Hepatocyte (in vitro differentiated cells): Measurements from ENCODE around the gene DOCK1. TPM values are rescaled to one million over a fixed set of nuclear protein-coding genes. Genes with fewer than 3 reads are reported as not detected.

ENCODE experiments used
- DNase-seq: peaks from one replicate; pipeline ENCODE4 v3.0.0-alpha.2; 2016; ENCODE audit warnings: low spot score
- H2AFZ ChIP-seq: fragments of 200-600 bp; sonication (generic); 2 replicates; pipeline ENCODE4 v1.6.0; 2016; ENCODE audit warnings: antibody characterized with exemption, mild to moderate bottlenecking
- H3K27ac ChIP-seq: fragments of 200-600 bp; sonication (generic); 2 replicates; pipeline ENCODE4 v1.5.1; 2016; ENCODE audit warnings: mild to moderate bottlenecking
- H3K27me3 ChIP-seq: fragments of 200-600 bp; sonication (generic); 2 replicates; pipeline ENCODE4 v1.6.1; 2016
- H3K36me3 ChIP-seq: fragments of 200-600 bp; sonication (generic); replicated peaks from 2 replicates; pipeline ENCODE4 v1.5.1; 2016; ENCODE audit warnings: low read depth; ENCODE audit not compliant: insufficient read depth
- H3K4me1 ChIP-seq: fragments of 200-600 bp; sonication (generic); 2 replicates; pipeline ENCODE4 v1.5.1; 2016; ENCODE audit warnings: mild to moderate bottlenecking, moderate library complexity; ENCODE audit not compliant: insufficient read depth
- H3K4me2 ChIP-seq: fragments of 200-600 bp; sonication (generic); 2 replicates; pipeline ENCODE4 v1.6.0; 2016
- H3K4me3 ChIP-seq: fragments of 200-600 bp; sonication (generic); 2 replicates; pipeline ENCODE4 v1.5.1; 2016; ENCODE audit warnings: mild to moderate bottlenecking
- H3K79me2 ChIP-seq: fragments of 200-600 bp; sonication (generic); 2 replicates; pipeline ENCODE4 v1.6.0; 2017; ENCODE audit warnings: mild to moderate bottlenecking
- H3K9me2 ChIP-seq: fragments of 200-600 bp; sonication (generic); replicated peaks from 2 replicates; pipeline ENCODE4 v1.6.0; 2017; ENCODE audit warnings: mild to moderate bottlenecking; ENCODE audit not compliant: insufficient read depth
- H3K9me3 ChIP-seq: fragments of 200-600 bp; sonication (generic); 2 replicates; pipeline ENCODE4 v1.5.1; 2016; ENCODE audit warnings: low read depth, mild to moderate bottlenecking
- H4K20me1 ChIP-seq: fragments of 200-600 bp; sonication (generic); 2 replicates; pipeline ENCODE4 v1.6.0; 2016; ENCODE audit warnings: mild to moderate bottlenecking; ENCODE audit not compliant: insufficient read depth, poor library complexity, severe bottlenecking
- EZH2 ChIP-seq: fragments of 200-600 bp; sonication (generic); IDR thresholded peaks from 2 replicates; pipeline ENCODE4 v1.6.1; 2016; ENCODE audit warnings: antibody characterized with exemption, mild to moderate bottlenecking, borderline replicate concordance
- EZH2phosphoT487 ChIP-seq: fragments of 200-600 bp; sonication (generic); IDR thresholded peaks from one replicate; pipeline ENCODE4 v1.6.1; 2018; ENCODE audit warnings: antibody characterized with exemption, mild to moderate bottlenecking, low read depth, moderate library complexity; ENCODE audit not compliant: unreplicated experiment, severe bottlenecking
- WGBS: methylation state at CpG from one replicate; pipeline ENCODE4 v1.1.6; 2016; ENCODE audit warnings: low lambda C conversion rate; ENCODE audit errors: missing lambda C conversion rate; 5-methylcytosine and 5-hydroxymethylcytosine counted together
- polyA plus RNA-seq: library from polyadenylated mRNA; unstranded; fragments of >200 nt; fragmentation: Nextera tagmentation; extraction: Ambion mirVana; gene quantifications from 2 replicates; pipeline ENCODE4 v1.2.1, GENCODE V29; 2016
- total RNA-seq: library from RNA; depleted of rRNA; stranded (reverse); fragments of >200 nt; gene quantifications from 2 replicates; pipeline ENCODE4 v1.2.3, GENCODE V29; 2014
- TF ChIP-seq, protein P1 (sequence below): fragments of 200-600 bp; sonication (generic); IDR thresholded peaks from 2 replicates; pipeline ENCODE4 v1.5.1; 2016; ENCODE audit warnings: antibody characterized with exemption, mild to moderate bottlenecking; ENCODE audit not compliant: poor library complexity

Gene DOCK1
- total and polyA plus RNA-seq, 2 experiments from 2014 or later: 16.0 to 55.5 TPM

DNA sequence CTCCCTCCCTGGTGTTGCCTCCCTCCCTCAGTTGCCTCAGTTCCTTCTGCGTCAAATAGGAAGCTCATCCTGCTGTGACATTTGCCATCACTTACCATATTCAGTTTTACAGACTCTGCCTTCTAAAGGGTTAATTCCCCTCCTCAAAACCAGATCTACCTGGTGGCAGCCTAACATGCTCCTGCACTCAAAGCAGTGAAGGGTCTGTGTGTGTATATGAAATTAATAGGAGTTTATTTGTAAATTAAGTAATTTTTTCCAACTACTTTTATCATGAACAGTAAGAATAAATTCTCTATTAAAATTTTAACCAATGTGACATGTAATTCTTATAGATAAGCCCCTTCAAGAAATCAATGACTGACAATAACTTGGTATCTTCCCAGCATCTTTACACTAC, 449.8 kb downstream of the DOCK1 start:
- TF ChIP-seq, protein P1, sequence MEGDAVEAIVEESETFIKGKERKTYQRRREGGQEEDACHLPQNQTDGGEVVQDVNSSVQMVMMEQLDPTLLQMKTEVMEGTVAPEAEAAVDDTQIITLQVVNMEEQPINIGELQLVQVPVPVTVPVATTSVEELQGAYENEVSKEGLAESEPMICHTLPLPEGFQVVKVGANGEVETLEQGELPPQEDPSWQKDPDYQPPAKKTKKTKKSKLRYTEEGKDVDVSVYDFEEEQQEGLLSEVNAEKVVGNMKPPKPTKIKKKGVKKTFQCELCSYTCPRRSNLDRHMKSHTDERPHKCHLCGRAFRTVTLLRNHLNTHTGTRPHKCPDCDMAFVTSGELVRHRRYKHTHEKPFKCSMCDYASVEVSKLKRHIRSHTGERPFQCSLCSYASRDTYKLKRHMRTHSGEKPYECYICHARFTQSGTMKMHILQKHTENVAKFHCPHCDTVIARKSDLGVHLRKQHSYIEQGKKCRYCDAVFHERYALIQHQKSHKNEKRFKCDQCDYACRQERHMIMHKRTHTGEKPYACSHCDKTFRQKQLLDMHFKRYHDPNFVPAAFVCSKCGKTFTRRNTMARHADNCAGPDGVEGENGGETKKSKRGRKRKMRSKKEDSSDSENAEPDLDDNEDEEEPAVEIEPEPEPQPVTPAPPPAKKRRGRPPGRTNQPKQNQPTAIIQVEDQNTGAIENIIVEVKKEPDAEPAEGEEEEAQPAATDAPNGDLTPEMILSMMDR: peak; percentile 33
- no peak for TF ChIP-seq EZH2
- H3K4me2 ChIP-seq: no peak overlapping the region
- H3K79me2 ChIP-seq: no peaks in the 10 kb centered on the region
- no peaks in the 10 kb centered on the region for H3K9me3 ChIP-seq
- no peak overlapping the region for H3K27ac ChIP-seq
- H3K27me3 ChIP-seq: no peaks in the 10 kb centered on the region
- H3K4me3 ChIP-seq: no peak overlapping the region
- H3K9me2 ChIP-seq: no peaks in the 10 kb centered on the region
- 83% methylated on average over 1 of the region's 1 CpG for WGBS
- H4K20me1 ChIP-seq: no peaks in the 10 kb centered on the region
- H3K4me1 ChIP-seq: no peaks in the 10 kb centered on the region
- no peak overlapping the region for H2AFZ ChIP-seq
- no peak for DNase-seq
- no peaks in the 10 kb centered on the region for H3K36me3 ChIP-seq

DNA sequence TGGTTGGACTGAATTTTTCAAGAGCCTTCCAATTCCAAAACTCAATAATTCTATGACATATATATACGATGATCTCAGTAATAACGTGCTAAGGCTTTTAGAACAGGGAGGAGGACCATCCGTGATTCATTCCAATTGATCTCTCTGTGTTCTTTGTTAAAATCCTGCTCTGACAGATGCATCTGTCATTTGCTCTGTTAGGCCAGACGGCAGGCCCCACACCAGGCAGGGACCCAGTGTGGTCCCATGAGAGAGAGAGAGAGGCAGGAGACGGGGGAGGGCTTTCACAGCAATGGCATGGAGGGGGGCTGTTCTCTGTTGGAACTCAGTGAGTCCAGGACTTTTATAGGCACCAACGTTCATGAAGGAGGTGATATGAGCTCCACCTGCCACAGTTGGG, 451.1 kb downstream of the DOCK1 start:
- Histone ChIP-seq H2AFZ (no peak overlapping the region), H3K9me3 (no peaks in the 10 kb centered on the region), H3K9me2 (no peaks in the 10 kb centered on the region), H3K4me1 (no peaks in the 10 kb centered on the region), H4K20me1 (no peaks in the 10 kb centered on the region), H3K4me2 (no peak overlapping the region), H3K4me3 (no peak overlapping the region), H3K27me3 (no peaks in the 10 kb centered on the region), H3K79me2 (no peaks in the 10 kb centered on the region), H3K36me3 (no peaks in the 10 kb centered on the region), H3K27ac (no peak overlapping the region)
- DNase-seq: no peak
- TF ChIP-seq EZH2phosphoT487 (no peak), EZH2 (no peak)
- TF ChIP-seq, protein P1: no peak
- WGBS: 90% methylated on average over 6 of the region's 6 CpGs

DNA sequence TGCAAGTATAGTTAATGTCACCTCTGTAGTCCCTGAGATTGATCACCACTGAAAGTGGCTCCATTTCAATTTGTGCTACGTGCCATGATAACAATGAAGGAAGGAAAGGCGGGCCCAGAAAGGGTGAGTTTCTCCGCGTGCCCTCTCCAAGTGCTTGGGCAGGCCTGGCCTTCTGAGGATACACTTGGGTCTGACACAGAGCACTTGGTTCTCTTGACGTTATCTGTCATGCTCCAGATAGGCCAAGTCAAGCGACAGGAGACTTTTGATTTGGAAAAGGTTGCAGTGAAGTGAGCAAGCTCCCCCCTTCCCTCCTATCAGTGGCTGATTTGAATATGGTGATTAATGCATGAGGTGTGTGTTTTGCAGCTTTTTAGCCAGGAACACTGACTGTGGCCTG, 452.0 kb downstream of the DOCK1 start:
- Histone ChIP-seq H4K20me1 (no peaks in the 10 kb centered on the region), H3K79me2 (no peaks in the 10 kb centered on the region), H3K27ac (no peak overlapping the region), H3K4me1 (no peaks in the 10 kb centered on the region), H3K9me3 (no peaks in the 10 kb centered on the region), H2AFZ (no peak overlapping the region), H3K4me2 (no peak overlapping the region), H3K9me2 (no peaks in the 10 kb centered on the region), H3K27me3 (no peaks in the 10 kb centered on the region), H3K36me3 (no peaks in the 10 kb centered on the region), H3K4me3 (no peak overlapping the region)
- no peak for DNase-seq
- TF ChIP-seq EZH2 (no peak), EZH2phosphoT487 (no peak)
- TF ChIP-seq, protein P1: no peak
- WGBS: 95% methylated on average over 6 of the region's 6 CpGs

DNA sequence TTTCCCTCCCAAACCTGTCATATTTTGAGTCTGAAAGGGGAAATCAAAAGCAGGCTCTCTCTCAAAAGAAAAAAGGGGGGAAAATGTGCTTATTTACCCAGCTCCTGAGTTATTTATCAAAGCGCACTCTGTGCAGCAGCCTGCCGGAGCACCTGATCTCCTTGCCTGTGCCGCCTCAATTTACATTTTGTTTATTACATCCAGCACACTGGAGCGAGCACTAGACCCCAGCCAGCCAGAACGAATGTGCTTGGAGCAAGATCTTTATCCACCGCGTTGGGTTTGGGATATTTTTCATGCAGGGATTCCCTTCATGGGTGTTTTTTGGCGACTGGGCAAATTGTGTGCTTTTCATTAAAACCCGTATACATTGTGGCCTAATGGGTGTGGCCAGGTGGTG, 453.1 kb downstream of the DOCK1 start:
- no peaks in the 10 kb centered on the region for H4K20me1 ChIP-seq
- no peaks in the 10 kb centered on the region for H3K9me3 ChIP-seq
- no peaks in the 10 kb centered on the region for H3K79me2 ChIP-seq
- 55% methylated on average over 9 of the region's 9 CpGs for WGBS
- no peak for DNase-seq
- H3K9me2 ChIP-seq: no peaks in the 10 kb centered on the region
- H3K36me3 ChIP-seq: no peaks in the 10 kb centered on the region
- H3K4me3 ChIP-seq: no peak overlapping the region
- H3K27me3 ChIP-seq: no peaks in the 10 kb centered on the region
- no peak overlapping the region for H3K4me2 ChIP-seq
- H3K4me1 ChIP-seq: no peaks in the 10 kb centered on the region
- no peak for TF ChIP-seq EZH2
- TF ChIP-seq EZH2phosphoT487: no peak
- TF ChIP-seq, protein P1: no peak
- no peak overlapping the region for H3K27ac ChIP-seq
- H2AFZ ChIP-seq: no peak overlapping the region
